ENCODE measurements around the gene CUX1.
A peak's percentile ranks its signal among the peaks of the same experiment; 100 is the strongest.

The CUX1 gene

GRCh38 chr7:102193806-102194205, 376.4 kb downstream of the CUX1 start:
- ATAC-seq (replicated peaks) (no peak), DNase-seq (no peak)
- no peaks in the 10 kb centered on the region for H3K27me3 Mint-ChIP-seq
- no peak overlapping the region for H3K4me3 Mint-ChIP-seq
- H3K27ac Mint-ChIP-seq, result no peak overlapping the region
- H3K36me3 Mint-ChIP-seq, result peaks cover 43 to 53% of the 10 kb centered on the region in 2 donors
- H3K4me1 Mint-ChIP-seq, result no peaks in the 10 kb centered on the region
- no peaks in the 10 kb centered on the region for H3K9me3 Mint-ChIP-seq

- DNase-seq (no peak), ATAC-seq (replicated peaks) (no peak)
- no peaks in the 10 kb centered on the region for H3K27me3 Mint-ChIP-seq
- no peaks in the 10 kb centered on the region for H3K9me3 Mint-ChIP-seq
- H3K4me1 Mint-ChIP-seq, result no peaks in the 10 kb centered on the region
- no peak overlapping the region for H3K4me3 Mint-ChIP-seq
- H3K36me3 Mint-ChIP-seq, result peaks cover 45 to 57% of the 10 kb centered on the region in 2 donors
- no peak overlapping the region for H3K27ac Mint-ChIP-seq
These were observed 377.9 kb downstream of the CUX1 start for GRCh38 chr7:102195361-102195760.

GRCh38 chr7:102196028-102196427, 378.6 kb downstream of the CUX1 start:
- H3K27ac Mint-ChIP-seq, result no peak overlapping the region
- peaks cover 39 to 54% of the 10 kb centered on the region in 2 donors for H3K36me3 Mint-ChIP-seq
- H3K27me3 Mint-ChIP-seq, result no peaks in the 10 kb centered on the region
- DNase-seq (no peak), ATAC-seq (replicated peaks) (no peak)
- no peaks in the 10 kb centered on the region for H3K9me3 Mint-ChIP-seq
- H3K4me3 Mint-ChIP-seq, result no peak overlapping the region
- H3K4me1 Mint-ChIP-seq, result no peaks in the 10 kb centered on the region

- H3K4me3 Mint-ChIP-seq, result no peak overlapping the region
- DNase-seq (no peak), ATAC-seq (replicated peaks) (no peak)
- H3K4me1 Mint-ChIP-seq, result no peaks in the 10 kb centered on the region
- peaks cover 37 to 57% of the 10 kb centered on the region in 2 donors for H3K36me3 Mint-ChIP-seq
- H3K27me3 Mint-ChIP-seq, result no peaks in the 10 kb centered on the region
- no peak overlapping the region for H3K27ac Mint-ChIP-seq
- H3K9me3 Mint-ChIP-seq, result no peaks in the 10 kb centered on the region
These were observed 379.7 kb downstream of the CUX1 start for GRCh38 chr7:102197161-102197560.

- no peak for ATAC-seq (replicated peaks)
- no peaks in the 10 kb centered on the region for H3K4me1 Mint-ChIP-seq
- H3K36me3 Mint-ChIP-seq, result peaks cover 36 to 59% of the 10 kb centered on the region in 2 donors
- DNase-seq, result no peak
- no peaks in the 10 kb centered on the region for H3K27me3 Mint-ChIP-seq
- H3K27ac Mint-ChIP-seq, result no peak overlapping the region
- no peak overlapping the region for H3K4me3 Mint-ChIP-seq
- no peaks in the 10 kb centered on the region for H3K9me3 Mint-ChIP-seq
These were observed 380.2 kb downstream of the CUX1 start for GRCh38 chr7:102197599-102197998.

GRCh38 chr7:102198417-102198956, 381.1 kb downstream of the CUX1 start:
- Mint-ChIP-seq H3K36me3 (peaks cover 33 to 59% of the 10 kb centered on the region in 2 donors), H3K27me3 (no peaks in the 10 kb centered on the region), H3K4me3 (no peak overlapping the region), H3K27ac (peak overlapping the region; percentile 67), H3K9me3 (no peaks in the 10 kb centered on the region), H3K4me1 (no peaks in the 10 kb centered on the region)
- no peak for DNase-seq
- no peak for ATAC-seq (replicated peaks)

- no peak for ATAC-seq (replicated peaks)
- no peak for DNase-seq
- Mint-ChIP-seq H3K27me3 (no peaks in the 10 kb centered on the region), H3K36me3 (peaks cover 48 to 67% of the 10 kb centered on the region in 2 donors), H3K4me3 (no peak overlapping the region), H3K4me1 (peaks cover 0 to 1% of the 10 kb centered on the region in 2 donors), H3K9me3 (no peaks in the 10 kb centered on the region), H3K27ac (no peak overlapping the region)
These were observed 384.1 kb downstream of the CUX1 start for GRCh38 chr7:102201576-102201975.

- no peak for DNase-seq
- no peaks in the 10 kb centered on the region for H3K9me3 Mint-ChIP-seq
- no peaks in the 10 kb centered on the region for H3K27me3 Mint-ChIP-seq
- no peak overlapping the region for H3K4me3 Mint-ChIP-seq
- no peak overlapping the region for H3K27ac Mint-ChIP-seq
- peaks cover 47 to 62% of the 10 kb centered on the region in 2 donors for H3K36me3 Mint-ChIP-seq
- peaks cover 0 to 1% of the 10 kb centered on the region in 2 donors for H3K4me1 Mint-ChIP-seq
- ATAC-seq (replicated peaks), result no peak
These were observed 385.1 kb downstream of the CUX1 start for GRCh38 chr7:102202556-102202955.

GRCh38 chr7:102203218-102203617, 385.8 kb downstream of the CUX1 start:
- Mint-ChIP-seq H3K9me3 (no peaks in the 10 kb centered on the region), H3K27ac (no peak overlapping the region), H3K4me3 (no peak overlapping the region), H3K36me3 (peaks cover 46 to 62% of the 10 kb centered on the region in 2 donors), H3K27me3 (no peaks in the 10 kb centered on the region), H3K4me1 (peaks cover 0 to 1% of the 10 kb centered on the region in 2 donors)
- DNase-seq (no peak), ATAC-seq (replicated peaks) (no peak)

- peaks cover 0 to 1% of the 10 kb centered on the region in 2 donors for H3K4me1 Mint-ChIP-seq
- H3K36me3 Mint-ChIP-seq, result peaks cover 43 to 65% of the 10 kb centered on the region in 2 donors
- H3K27ac Mint-ChIP-seq, result no peak overlapping the region
- no peak overlapping the region for H3K4me3 Mint-ChIP-seq
- no peaks in the 10 kb centered on the region for H3K9me3 Mint-ChIP-seq
- H3K27me3 Mint-ChIP-seq, result no peaks in the 10 kb centered on the region
- ATAC-seq (replicated peaks) (no peak), DNase-seq (no peak)
These were observed 386.8 kb downstream of the CUX1 start for GRCh38 chr7:102204212-102204611.

- no peak overlapping the region for H3K4me3 Mint-ChIP-seq
- H3K27ac Mint-ChIP-seq, result no peak overlapping the region
- H3K27me3 Mint-ChIP-seq, result no peaks in the 10 kb centered on the region
- H3K4me1 Mint-ChIP-seq, result peaks cover 0 to 4% of the 10 kb centered on the region in 2 donors
- ATAC-seq (replicated peaks) (no peak), DNase-seq (no peak)
- H3K36me3 Mint-ChIP-seq, result peaks cover 37 to 59% of the 10 kb centered on the region in 2 donors
- H3K9me3 Mint-ChIP-seq, result no peaks in the 10 kb centered on the region
These were observed 388.5 kb downstream of the CUX1 start for GRCh38 chr7:102205915-102206314.

GRCh38 chr7:102208826-102209225, 391.4 kb downstream of the CUX1 start:
- Mint-ChIP-seq H3K4me1 (peaks cover 10 to 14% of the 10 kb centered on the region in 2 donors), H3K9me3 (no peaks in the 10 kb centered on the region), H3K27ac (no peak overlapping the region), H3K4me3 (no peak overlapping the region), H3K27me3 (no peaks in the 10 kb centered on the region), H3K36me3 (peaks cover 41 to 60% of the 10 kb centered on the region in 2 donors)
- DNase-seq, result no peak
- ATAC-seq (replicated peaks), result no peak

- no peak for ATAC-seq (replicated peaks)
- Mint-ChIP-seq H3K4me1 (peaks cover 14% of the 10 kb centered on the region in 2 donors), H3K36me3 (peaks cover 29 to 52% of the 10 kb centered on the region in 2 donors), H3K4me3 (no peak overlapping the region), H3K27me3 (no peaks in the 10 kb centered on the region), H3K27ac (no peak overlapping the region), H3K9me3 (no peaks in the 10 kb centered on the region)
- no peak for DNase-seq
These were observed 393.4 kb downstream of the CUX1 start for GRCh38 chr7:102210787-102211186.

- Mint-ChIP-seq H3K4me1 (peaks cover 14 to 16% of the 10 kb centered on the region in 2 donors), H3K36me3 (peaks cover 29 to 51% of the 10 kb centered on the region in 2 donors), H3K9me3 (peaks cover 0 to 3% of the 10 kb centered on the region in 2 donors), H3K27ac (peak overlapping the region; percentile 92), H3K4me3 (peak overlapping the region in 1 of 2 donors; percentile 44), H3K27me3 (no peaks in the 10 kb centered on the region)
- DNase-seq (peak; percentile 61), ATAC-seq (replicated peaks) (peak; percentile 85 to 95)
These were observed 394.4 kb downstream of the CUX1 start for GRCh38 chr7:102211590-102212550.

Data from stimulated activated naive B cell treated with anti-CD40 and anti-IgM and Interleukin-4, amounts not matched to agents 10 μg/mL and 1 μg/mL and 100 μg/mL, for 72 hours (primary cell).